ENCODE results near the gene GDI2.

DNA sequence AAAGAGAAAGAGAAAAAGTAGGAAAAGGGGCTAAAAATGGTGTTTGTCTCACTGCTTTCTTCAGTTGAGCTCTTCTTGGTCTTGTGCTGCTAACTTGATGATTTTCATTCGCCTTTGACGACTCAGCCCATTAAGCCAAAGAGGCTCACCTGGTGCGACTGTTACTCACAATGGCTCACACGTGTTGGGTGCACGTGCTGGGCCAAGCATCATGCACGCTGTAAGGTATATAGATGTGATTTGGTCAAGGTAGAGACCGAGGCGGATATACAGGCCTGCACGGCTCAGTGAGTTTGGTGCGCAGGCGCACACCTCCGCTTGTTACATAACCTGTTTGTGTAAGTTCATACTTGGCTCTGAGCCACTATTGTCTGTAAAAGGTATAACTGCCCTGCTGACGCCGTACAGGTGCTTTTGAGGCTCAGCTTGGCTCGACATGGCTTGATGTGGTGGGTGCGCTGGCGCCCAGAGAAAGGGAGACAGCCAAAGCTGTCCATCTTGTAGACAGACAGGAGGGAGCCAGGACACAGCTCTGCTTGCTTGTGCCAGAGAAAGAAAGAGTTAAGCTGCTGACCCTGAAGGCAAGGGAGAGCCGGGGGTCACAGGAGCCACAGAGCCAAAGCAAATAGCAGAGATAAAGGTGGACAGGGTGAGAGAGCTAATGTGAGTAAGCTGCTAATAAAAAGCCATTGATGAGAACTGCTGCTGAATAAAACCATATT, 42.9 kb upstream of the GDI2 start:
- TF ChIP-seq, protein P1, sequence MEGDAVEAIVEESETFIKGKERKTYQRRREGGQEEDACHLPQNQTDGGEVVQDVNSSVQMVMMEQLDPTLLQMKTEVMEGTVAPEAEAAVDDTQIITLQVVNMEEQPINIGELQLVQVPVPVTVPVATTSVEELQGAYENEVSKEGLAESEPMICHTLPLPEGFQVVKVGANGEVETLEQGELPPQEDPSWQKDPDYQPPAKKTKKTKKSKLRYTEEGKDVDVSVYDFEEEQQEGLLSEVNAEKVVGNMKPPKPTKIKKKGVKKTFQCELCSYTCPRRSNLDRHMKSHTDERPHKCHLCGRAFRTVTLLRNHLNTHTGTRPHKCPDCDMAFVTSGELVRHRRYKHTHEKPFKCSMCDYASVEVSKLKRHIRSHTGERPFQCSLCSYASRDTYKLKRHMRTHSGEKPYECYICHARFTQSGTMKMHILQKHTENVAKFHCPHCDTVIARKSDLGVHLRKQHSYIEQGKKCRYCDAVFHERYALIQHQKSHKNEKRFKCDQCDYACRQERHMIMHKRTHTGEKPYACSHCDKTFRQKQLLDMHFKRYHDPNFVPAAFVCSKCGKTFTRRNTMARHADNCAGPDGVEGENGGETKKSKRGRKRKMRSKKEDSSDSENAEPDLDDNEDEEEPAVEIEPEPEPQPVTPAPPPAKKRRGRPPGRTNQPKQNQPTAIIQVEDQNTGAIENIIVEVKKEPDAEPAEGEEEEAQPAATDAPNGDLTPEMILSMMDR (conservative IDR thresholded peaks at IDR 0.05), result no peak
- no peak for TF ChIP-seq ZFX (IDR thresholded peaks at IDR 0.05)

All from C4-2B (cell line).